Naive thymus-derived CD4-positive, alpha-beta T cell (primary cell): ENCODE results near the gene CD300LF. TPM values are rescaled to one million over a fixed set of nuclear protein-coding genes. Genes with fewer than 3 reads are reported as not detected.

Experiments
- ATAC-seq: fragments of 150-1000 bp; cut with Tn5 transposase; 2 replicates; pipeline ENCODE4 v1.10.0; 2021; ENCODE audit warnings: mild to moderate bottlenecking, moderate library complexity
- CTCF ChIA-PET: fragments of 350-600 bp; sonication (Branson Sonifier 250); formaldehyde crosslinking; loops from one replicate; lab custom pipeline; 2021; ENCODE audit warnings: antibody characterized with exemption; lab: Charles Lee
- POLR2A ChIA-PET: fragments of 350-600 bp; sonication (Branson Sonifier 250); formaldehyde crosslinking; loops from one replicate; lab custom pipeline; 2021; ENCODE audit warnings: antibody characterized with exemption, inconsistent platforms; lab: Charles Lee
- DNase-seq, 9 donors: peaks; one replicate each; pipeline versions ENCODE4 v3.0.0 to v3.0.0-alpha.2; 2020 to 2022; ENCODE audit warnings: mixed read lengths in 1 of 9
- H3K27ac ChIP-seq: one replicate; pipeline ENCODE4 v1.7.0; 2013; ENCODE audit warnings: mild to moderate bottlenecking, low read depth, low read length, moderate library complexity
- H3K27me3 ChIP-seq, 2 donors: one replicate each; pipeline ENCODE4 v1.7.0; 2013; ENCODE audit warnings: low read length in 2 of 2, mild to moderate bottlenecking in 2 of 2, moderate library complexity in 2 of 2; ENCODE audit not compliant: control insufficient read depth in 2 of 2, insufficient read depth in 2 of 2
- H3K36me3 ChIP-seq, 3 experiments: 1 replicate in 2 of 3; 2 replicates in 1 of 3; pipeline ENCODE4 v1.7.0; 2013; ENCODE audit warnings: low read length in 3 of 3, mild to moderate bottlenecking in 3 of 3, moderate library complexity in 1 of 3; ENCODE audit not compliant: insufficient read depth in 3 of 3, control insufficient read depth in 2 of 3
- H3K4me1 ChIP-seq, 2 donors: one replicate each; pipeline ENCODE4 v1.7.0; 2013; ENCODE audit warnings: low read length in 2 of 2, mild to moderate bottlenecking in 2 of 2, moderate library complexity in 1 of 2; ENCODE audit not compliant: control insufficient read depth in 2 of 2, insufficient read depth in 2 of 2
- H3K4me3 ChIP-seq: 2 replicates; pipeline ENCODE4 v1.7.0; 2013; ENCODE audit warnings: mild to moderate bottlenecking, low read length
- H3K9me3 ChIP-seq, 3 experiments: 1 replicate in 2 of 3; 2 replicates in 1 of 3; pipeline ENCODE4 v1.7.0; 2013; ENCODE audit warnings: low read length in 3 of 3; ENCODE audit not compliant: control insufficient read depth in 2 of 3
- H3K27ac Mint-ChIP-seq, 9 donors: one replicate each; pipeline ENCODE4 v1.8.0; 2020 to 2022; ENCODE audit warnings: mixed read lengths in 9 of 9, mild to moderate bottlenecking in 8 of 9, moderate library complexity in 5 of 9, inconsistent platforms in 2 of 9
- H3K27me3 Mint-ChIP-seq, 5 donors: one replicate each; pipeline ENCODE4 v1.8.0; 2021 to 2022; ENCODE audit warnings: mixed read lengths in 5 of 5, mild to moderate bottlenecking in 1 of 5
- H3K36me3 Mint-ChIP-seq, 5 donors: one replicate each; pipeline ENCODE4 v1.8.0; 2020 to 2022; ENCODE audit warnings: mixed read lengths in 5 of 5, mild to moderate bottlenecking in 3 of 5, inconsistent platforms in 1 of 5
- H3K4me1 Mint-ChIP-seq, 7 donors: one replicate each; pipeline ENCODE4 v1.8.0; 2020 to 2022; ENCODE audit warnings: mixed read lengths in 7 of 7, mild to moderate bottlenecking in 3 of 7, inconsistent platforms in 1 of 7
- H3K4me3 Mint-ChIP-seq, 10 donors: one replicate each; pipeline ENCODE4 v1.8.0; 2020 to 2022; ENCODE audit warnings: mild to moderate bottlenecking in 10 of 10, mixed read lengths in 10 of 10, moderate library complexity in 6 of 10, inconsistent platforms in 2 of 10
- H3K9me3 Mint-ChIP-seq, 11 donors: one replicate each; pipeline ENCODE4 v1.8.0; 2020 to 2022; ENCODE audit warnings: mixed read lengths in 11 of 11, mild to moderate bottlenecking in 4 of 11, inconsistent platforms in 1 of 11, moderate library complexity in 1 of 11
- intact Hi-C, 2 donors: fragments of 100-400 bp; cut with micrococcal nuclease; formaldehyde crosslinking; loops; one replicate each; pipeline ENCODE4 v1.15.1; 2023
- polyA plus RNA-seq, 2 donors: library from polyadenylated mRNA; unstranded; fragments of 300-500 nt; fragmentation: Illumina TruSeq; gene quantifications; one replicate each; pipeline ENCODE4 v1.2.3, GENCODE V29; 2021
- total RNA-seq, 6 experiments: library from RNA in 5 of 6; stranded (reverse) in 5 of 6; gene quantifications; 1 replicate in 5 of 6; 2 replicates in 1 of 6; pipeline ENCODE4 v1.2.3 and lab custom pipeline; 2021 to 2026

CD300LF gene
- total and polyA plus RNA-seq, 7 experiments from 2014 or later: 0.46 to 41.0 (median 2.7) TPM; not detected in 3

GRCh38 chr17:74680941-74681340, 31.8 kb downstream of the CD300LF start:
- no peaks in the 10 kb centered on the region for H3K36me3 Mint-ChIP-seq
- no peak for ATAC-seq
- Histone ChIP-seq H3K4me3 (no peak overlapping the region), H3K9me3 (no peaks in the 10 kb centered on the region), H3K36me3 (no peaks in the 10 kb centered on the region), H3K27ac (no peak overlapping the region), H3K27me3 (peaks cover 0 to 3% of the 10 kb centered on the region in 2 donors), H3K4me1 (peaks cover 6 to 15% of the 10 kb centered on the region in 2 donors)
- DNase-seq: no peak
- intact Hi-C loops: loop anchor here in 1 of 2 donors (10.0 kb wide), 1 partner anchor 54 kb away; the partner anchor contains the start of gene RAB37
- CTCF ChIA-PET: interaction anchor here (0.9 to 1.2 kb wide), 2 partner anchors 9 to 63 kb away, joined by 3 read pairs; no protein-coding TSS in a partner anchor
- POLR2A ChIA-PET: no interaction called here
- H3K4me1 Mint-ChIP-seq: peaks cover 17 to 25% (median 23%) of the 10 kb centered on the region in 7 donors
- no peak overlapping the region for H3K27ac Mint-ChIP-seq
- H3K9me3 Mint-ChIP-seq: no peaks in the 10 kb centered on the region
- no peak overlapping the region for H3K4me3 Mint-ChIP-seq
- H3K27me3 Mint-ChIP-seq: peaks cover 0 to 60% (median 10%) of the 10 kb centered on the region in 5 donors

- Mint-ChIP-seq H3K4me1 (peaks cover 17 to 25% (median 23%) of the 10 kb centered on the region in 7 donors), H3K27me3 (peaks cover 0 to 61% (median 10%) of the 10 kb centered on the region in 5 donors), H3K4me3 (no peak overlapping the region), H3K9me3 (no peaks in the 10 kb centered on the region), H3K36me3 (no peaks in the 10 kb centered on the region), H3K27ac (no peak overlapping the region)
- ChIA-PET POLR2A (no interaction called here), CTCF (interaction anchor here (1.2 kb wide), 1 partner anchor 9 kb away, joined by 3 read pairs; no protein-coding TSS in a partner anchor)
- peaks cover 0 to 3% of the 10 kb centered on the region in 2 donors for H3K27me3 ChIP-seq
- intact Hi-C loops: loop anchor here in 1 of 2 donors (10.0 kb wide), 1 partner anchor 55 kb away; the partner anchor contains the start of gene RAB37
- ATAC-seq: no peak
- no peak overlapping the region for H3K4me3 ChIP-seq
- H3K4me1 ChIP-seq: peaks cover 6 to 15% of the 10 kb centered on the region in 2 donors
- no peak for DNase-seq
- H3K9me3 ChIP-seq: no peaks in the 10 kb centered on the region
- no peaks in the 10 kb centered on the region for H3K36me3 ChIP-seq
- no peak overlapping the region for H3K27ac ChIP-seq
Observed at GRCh38 chr17:74680213-74680612, 32.5 kb downstream of the CD300LF start.

GRCh38 chr17:74679374-74679773, 33.3 kb downstream of the CD300LF start:
- H3K4me3 ChIP-seq: no peak overlapping the region
- no peaks in the 10 kb centered on the region for H3K9me3 ChIP-seq
- H3K4me1 ChIP-seq: peaks cover 6 to 15% of the 10 kb centered on the region in 2 donors
- CTCF ChIA-PET: interaction anchor here (5.1 kb wide), 1 partner anchor 58 kb away, joined by 28 read pairs; the partner anchor contains the start of gene RAB37
- H3K27ac Mint-ChIP-seq: peak overlapping the region in 2 of 9 donors; percentile 70 to 84
- POLR2A ChIA-PET: no interaction called here
- H3K27me3 Mint-ChIP-seq: peaks cover 6 to 66% (median 15%) of the 10 kb centered on the region in 5 donors
- peaks cover 17 to 28% (median 23%) of the 10 kb centered on the region in 7 donors for H3K4me1 Mint-ChIP-seq
- H3K27me3 ChIP-seq: peaks cover 2 to 3% of the 10 kb centered on the region in 2 donors
- peak overlapping the region in 1 of 10 donors; percentile 14 for H3K4me3 Mint-ChIP-seq
- no peak for ATAC-seq
- H3K9me3 Mint-ChIP-seq: no peaks in the 10 kb centered on the region
- DNase-seq: no peak
- H3K36me3 Mint-ChIP-seq: no peaks in the 10 kb centered on the region
- H3K36me3 ChIP-seq: no peaks in the 10 kb centered on the region
- intact Hi-C loops: loop anchor here in 1 of 2 donors (5.0 kb wide), 1 partner anchor 58 kb away; the partner anchor contains the start of gene RAB37
- H3K27ac ChIP-seq: no peak overlapping the region

GRCh38 chr17:74678541-74678940, 34.2 kb downstream of the CD300LF start:
- H3K27me3 Mint-ChIP-seq: peaks cover 7 to 65% (median 15%) of the 10 kb centered on the region in 5 donors
- H3K4me1 ChIP-seq: peaks cover 6 to 15% of the 10 kb centered on the region in 2 donors
- H3K27me3 ChIP-seq: peaks cover 2 to 3% of the 10 kb centered on the region in 2 donors
- H3K4me1 Mint-ChIP-seq: peaks cover 17 to 28% (median 23%) of the 10 kb centered on the region in 7 donors
- no peaks in the 10 kb centered on the region for H3K9me3 ChIP-seq
- ChIA-PET CTCF (interaction anchor here (2.0 to 5.1 kb wide), 2 partner anchors 21 to 59 kb away, joined by 12 to 28 read pairs; partner anchors contain the start of gene RAB37), POLR2A (interaction anchor here (0.6 to 1.8 kb wide), 5 partner anchors 58 to 482 kb away, joined by 3 to 19 read pairs (median 3); partner anchors contain the start of gene RAB37)
- intact Hi-C loops: loop anchor here in 1 of 2 donors (5.0 kb wide), 1 partner anchor 59 kb away; the partner anchor contains the start of gene RAB37
- H3K36me3 Mint-ChIP-seq: no peaks in the 10 kb centered on the region
- H3K27ac ChIP-seq: no peak overlapping the region
- H3K4me3 Mint-ChIP-seq: peak overlapping the region in 8 of 10 donors; percentile 0 to 64 (median 46)
- DNase-seq: no peak
- H3K9me3 Mint-ChIP-seq: no peaks in the 10 kb centered on the region
- ATAC-seq: no peak
- no peaks in the 10 kb centered on the region for H3K36me3 ChIP-seq
- H3K27ac Mint-ChIP-seq: peak overlapping the region in 7 of 9 donors; percentile 3 to 81 (median 67)
- H3K4me3 ChIP-seq: no peak overlapping the region

- Histone ChIP-seq H3K4me3 (no peak overlapping the region), H3K27ac (no peak overlapping the region), H3K9me3 (no peaks in the 10 kb centered on the region), H3K4me1 (peaks cover 6 to 15% of the 10 kb centered on the region in 2 donors), H3K27me3 (peaks cover 2 to 3% of the 10 kb centered on the region in 2 donors), H3K36me3 (no peaks in the 10 kb centered on the region)
- Mint-ChIP-seq H3K27ac (peak overlapping the region; percentile 51 to 84 (median 67)), H3K27me3 (peaks cover 14 to 66% (median 19%) of the 10 kb centered on the region in 5 donors), H3K9me3 (no peaks in the 10 kb centered on the region), H3K36me3 (no peaks in the 10 kb centered on the region), H3K4me1 (peaks cover 16 to 28% (median 23%) of the 10 kb centered on the region in 7 donors), H3K4me3 (peak overlapping the region; percentile 1 to 76 (median 46))
- ChIA-PET POLR2A (interaction anchor here (0.6 to 1.8 kb wide), 6 partner anchors 13 to 394 kb away, joined by 3 to 19 read pairs (median 3); partner anchors contain the start of gene RAB37), CTCF (interaction anchor here (0.7 to 5.1 kb wide), 5 partner anchors 9 to 99 kb away, joined by 3 to 28 read pairs (median 4); partner anchors contain the start of genes NAT9 and RAB37)
- DNase-seq (peak in 4 of 9 donors; percentile 6 to 25 (median 11)), ATAC-seq (peak; percentile 46)
- intact Hi-C loops: loop anchor here in 1 of 2 donors (5.0 kb wide), 1 partner anchor 59 kb away; the partner anchor contains the start of gene RAB37
Observed at GRCh38 chr17:74677558-74678466, 34.9 kb downstream of the CD300LF start.
